Sigmoid colon (tissue), 4 donors: ENCODE measurements around the gene PSMG4.

Experiments used
- POLR2A ChIP-seq, 2 donors: fragments of 450-650 bp; IDR thresholded peaks; one replicate each; pipeline ENCODE4 v1.6.1; 2016; ENCODE audit warnings: antibody characterized with exemption in 2 of 2, mild to moderate bottlenecking in 2 of 2, moderate library complexity in 2 of 2
- POLR2AphosphoS5 ChIP-seq, 4 donors: sonication (generic); formaldehyde crosslinking; IDR thresholded peaks; one replicate each; pipeline ENCODE4 v1.6.1; 2017; ENCODE audit warnings: antibody characterized with exemption in 4 of 4
- TF ChIP-seq, protein P1 (sequence below), 4 experiments: fragments of 450-650 bp in 3 of 4; fragments of 200-600 bp in 1 of 4; IDR thresholded peaks; one replicate each; pipeline ENCODE4 v1.5.1; 2016 to 2019; ENCODE audit warnings: antibody characterized with exemption in 4 of 4, mild to moderate bottlenecking in 3 of 4, moderate library complexity in 2 of 4

- TF ChIP-seq, protein P1, sequence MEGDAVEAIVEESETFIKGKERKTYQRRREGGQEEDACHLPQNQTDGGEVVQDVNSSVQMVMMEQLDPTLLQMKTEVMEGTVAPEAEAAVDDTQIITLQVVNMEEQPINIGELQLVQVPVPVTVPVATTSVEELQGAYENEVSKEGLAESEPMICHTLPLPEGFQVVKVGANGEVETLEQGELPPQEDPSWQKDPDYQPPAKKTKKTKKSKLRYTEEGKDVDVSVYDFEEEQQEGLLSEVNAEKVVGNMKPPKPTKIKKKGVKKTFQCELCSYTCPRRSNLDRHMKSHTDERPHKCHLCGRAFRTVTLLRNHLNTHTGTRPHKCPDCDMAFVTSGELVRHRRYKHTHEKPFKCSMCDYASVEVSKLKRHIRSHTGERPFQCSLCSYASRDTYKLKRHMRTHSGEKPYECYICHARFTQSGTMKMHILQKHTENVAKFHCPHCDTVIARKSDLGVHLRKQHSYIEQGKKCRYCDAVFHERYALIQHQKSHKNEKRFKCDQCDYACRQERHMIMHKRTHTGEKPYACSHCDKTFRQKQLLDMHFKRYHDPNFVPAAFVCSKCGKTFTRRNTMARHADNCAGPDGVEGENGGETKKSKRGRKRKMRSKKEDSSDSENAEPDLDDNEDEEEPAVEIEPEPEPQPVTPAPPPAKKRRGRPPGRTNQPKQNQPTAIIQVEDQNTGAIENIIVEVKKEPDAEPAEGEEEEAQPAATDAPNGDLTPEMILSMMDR (IDR thresholded peaks at IDR 0.05): no peak
- TF ChIP-seq POLR2A (IDR thresholded peaks at IDR 0.05) (no peak), POLR2AphosphoS5 (IDR thresholded peaks at IDR 0.05) (no peak)
These were observed 50.8 kb downstream of the PSMG4 start for GRCh38 chr6:3309391-3310050.
